ENCODE results near the gene SLC25A21. TPM values are rescaled to one million over a fixed set of nuclear protein-coding genes. Genes with fewer than 3 reads are reported as not detected.
"Not testable (repeated sequence)": the region's sequence is repeated elsewhere in the genome, so short reads cannot be mapped to it uniquely, and the experiment has no call there.

Gene SLC25A21
- total and polyA plus RNA-seq, 8 donors, result 0.40 to 5.4 (median 1.3) TPM; not detected in 2

DNA sequence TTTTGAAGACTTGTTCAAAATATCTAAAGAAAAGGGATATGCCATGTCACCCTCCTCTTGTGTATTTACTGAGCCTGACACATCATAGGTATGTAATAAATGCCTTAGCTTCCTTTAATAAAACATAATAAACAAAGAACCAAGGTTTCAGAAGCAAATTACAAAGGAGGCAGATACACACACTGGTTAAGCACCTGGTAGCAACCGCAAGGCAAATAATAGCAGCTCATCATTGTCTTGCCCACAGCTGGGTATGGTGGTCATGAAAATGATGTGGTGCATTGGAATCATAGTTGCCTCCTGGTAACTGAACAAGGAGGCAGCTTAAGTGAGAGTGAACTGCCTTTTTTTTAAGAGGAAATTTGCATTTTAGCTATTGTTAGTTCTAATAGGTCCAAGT lies 471.8 kb downstream of the SLC25A21 start:
- DNase-seq, result no peak
- no peak for TF ChIP-seq EP300 (IDR thresholded peaks at IDR 0.05)
- TF ChIP-seq, protein P1, sequence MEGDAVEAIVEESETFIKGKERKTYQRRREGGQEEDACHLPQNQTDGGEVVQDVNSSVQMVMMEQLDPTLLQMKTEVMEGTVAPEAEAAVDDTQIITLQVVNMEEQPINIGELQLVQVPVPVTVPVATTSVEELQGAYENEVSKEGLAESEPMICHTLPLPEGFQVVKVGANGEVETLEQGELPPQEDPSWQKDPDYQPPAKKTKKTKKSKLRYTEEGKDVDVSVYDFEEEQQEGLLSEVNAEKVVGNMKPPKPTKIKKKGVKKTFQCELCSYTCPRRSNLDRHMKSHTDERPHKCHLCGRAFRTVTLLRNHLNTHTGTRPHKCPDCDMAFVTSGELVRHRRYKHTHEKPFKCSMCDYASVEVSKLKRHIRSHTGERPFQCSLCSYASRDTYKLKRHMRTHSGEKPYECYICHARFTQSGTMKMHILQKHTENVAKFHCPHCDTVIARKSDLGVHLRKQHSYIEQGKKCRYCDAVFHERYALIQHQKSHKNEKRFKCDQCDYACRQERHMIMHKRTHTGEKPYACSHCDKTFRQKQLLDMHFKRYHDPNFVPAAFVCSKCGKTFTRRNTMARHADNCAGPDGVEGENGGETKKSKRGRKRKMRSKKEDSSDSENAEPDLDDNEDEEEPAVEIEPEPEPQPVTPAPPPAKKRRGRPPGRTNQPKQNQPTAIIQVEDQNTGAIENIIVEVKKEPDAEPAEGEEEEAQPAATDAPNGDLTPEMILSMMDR (IDR thresholded peaks at IDR 0.05), result no peak
- no peak for TF ChIP-seq POLR2A (IDR thresholded peaks at IDR 0.05)
- TF ChIP-seq POLR2AphosphoS5 (IDR thresholded peaks at IDR 0.05), result no peak
- H3K27me3 ChIP-seq, result no peaks in the 10 kb centered on the region
- intact Hi-C loops (cut with DNase I; ENCODE audit: low total_unique reads), result no loop called here
- H3K36me3 ChIP-seq, result no peaks in the 10 kb centered on the region
- no peaks in the 10 kb centered on the region for H3K4me1 ChIP-seq
- peaks cover 0 to 8% (median 3%) of the 10 kb centered on the region in 4 donors for H3K9me3 ChIP-seq
- no peak overlapping the region for H3K4me3 ChIP-seq
- H3K27ac ChIP-seq, result no peak overlapping the region
- WGBS, 5 donors, result 84 to 98% (median 92%) methylated on average over 1 of the region's 1 CpG

DNA sequence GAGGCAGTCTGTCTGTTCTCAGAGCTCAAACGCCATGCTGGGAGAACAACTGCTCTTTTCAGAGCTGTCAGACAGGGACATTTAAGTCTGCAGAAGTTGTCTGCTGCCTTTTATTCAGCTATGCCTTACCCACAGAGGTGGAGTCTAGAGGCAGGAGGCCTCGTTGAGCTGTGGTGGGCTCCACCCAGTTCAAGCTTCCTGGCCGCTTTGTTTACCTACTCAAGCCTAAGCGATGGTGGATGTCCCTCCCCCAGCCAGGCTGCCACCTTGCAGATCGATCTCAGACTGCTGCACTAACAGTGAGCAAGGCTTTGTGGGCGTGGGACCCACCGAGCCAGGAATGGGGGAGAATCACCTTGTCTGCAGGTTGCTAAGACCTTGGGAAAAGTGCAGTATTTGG lies 473.0 kb downstream of the SLC25A21 start:
- H3K4me1 ChIP-seq; H3K27me3 ChIP-seq; H3K36me3 ChIP-seq; DNase-seq; intact Hi-C loops (cut with DNase I; ENCODE audit: low total_unique reads); H3K27ac ChIP-seq; H3K4me3 ChIP-seq: not testable (repeated sequence)
- 34 to 55% (median 45%) methylated on average over 6 to 7 of the region's 7 CpGs for WGBS, 5 donors
- H3K9me3 ChIP-seq, result peaks cover 0 to 20% (median 3%) of the 10 kb centered on the region in 4 donors

DNA sequence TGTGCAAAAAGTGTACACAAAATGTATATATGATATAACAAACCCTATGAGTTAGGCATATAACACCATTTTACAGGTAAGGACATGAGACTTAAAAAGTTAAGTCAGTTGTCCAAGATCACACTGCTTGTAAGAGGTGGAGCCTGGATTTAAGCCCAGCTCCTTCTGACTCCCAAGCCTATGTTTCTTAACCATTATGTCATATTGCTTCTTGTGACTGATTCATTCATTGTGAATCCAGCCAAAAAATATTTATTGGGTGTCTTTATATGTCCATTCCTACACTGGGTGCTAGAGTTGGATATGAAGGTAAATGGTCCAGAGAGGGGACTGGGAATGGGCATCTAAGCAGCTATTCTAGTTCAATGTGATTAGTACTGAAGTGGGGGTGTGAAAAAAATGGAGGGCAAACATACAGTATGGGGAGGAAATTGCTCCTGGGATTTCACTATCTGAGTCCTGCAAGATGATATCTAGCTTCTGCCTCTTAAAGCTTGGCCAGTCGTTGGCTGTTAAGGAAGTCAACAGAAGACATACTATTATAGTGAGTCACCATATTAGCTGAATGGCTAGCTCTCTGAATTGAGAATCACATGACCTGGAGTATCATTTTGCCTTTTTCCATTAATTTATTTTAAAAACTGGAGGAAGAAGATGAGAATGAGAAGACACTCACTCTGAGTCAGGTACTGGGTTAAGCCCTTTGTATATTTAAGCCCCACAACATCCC lies 481.9 kb downstream of the SLC25A21 start:
- WGBS, 5 donors, result 26 to 41% (median 36%) methylated on average over 1 of the region's 1 CpG
- Histone ChIP-seq H3K4me1 (no peaks in the 10 kb centered on the region), H3K36me3 (no peaks in the 10 kb centered on the region), H3K9me3 (peaks cover 0 to 11% (median 0%) of the 10 kb centered on the region in 4 donors), H3K27ac (no peak overlapping the region), H3K4me3 (no peak overlapping the region), H3K27me3 (no peaks in the 10 kb centered on the region)
- no peak for DNase-seq
- TF ChIP-seq EP300 (IDR thresholded peaks at IDR 0.05), result no peak
- TF ChIP-seq POLR2AphosphoS5 (IDR thresholded peaks at IDR 0.05), result no peak
- no peak for TF ChIP-seq POLR2A (IDR thresholded peaks at IDR 0.05)
- TF ChIP-seq, protein P1 (IDR thresholded peaks at IDR 0.05), result no peak
- intact Hi-C loops (cut with DNase I; ENCODE audit: low total_unique reads), result no loop called here

- no peak for DNase-seq
- TF ChIP-seq EP300 (IDR thresholded peaks at IDR 0.05) (no peak), POLR2A (IDR thresholded peaks at IDR 0.05) (no peak), POLR2AphosphoS5 (IDR thresholded peaks at IDR 0.05) (no peak)
- TF ChIP-seq, protein P1 (IDR thresholded peaks at IDR 0.05), result no peak
- H3K4me1 ChIP-seq, result no peaks in the 10 kb centered on the region
- no peak overlapping the region for H3K27ac ChIP-seq
- WGBS, 5 donors, result 91 to 97% (median 95%) methylated on average over 3 of the region's 3 CpGs
- intact Hi-C loops (cut with DNase I; ENCODE audit: low total_unique reads), result no loop called here
- H3K4me3 ChIP-seq, result no peak overlapping the region
- H3K9me3 ChIP-seq, result no peaks in the 10 kb centered on the region
- no peaks in the 10 kb centered on the region for H3K27me3 ChIP-seq
- H3K36me3 ChIP-seq, result no peaks in the 10 kb centered on the region
Measured at GRCh38 chr14:36684946-36685345, 487.5 kb downstream of the SLC25A21 start.

- Histone ChIP-seq H3K4me3 (no peak overlapping the region), H3K27ac (no peak overlapping the region), H3K36me3 (no peaks in the 10 kb centered on the region), H3K4me1 (no peaks in the 10 kb centered on the region), H3K27me3 (no peaks in the 10 kb centered on the region), H3K9me3 (no peaks in the 10 kb centered on the region)
- no peak for DNase-seq
- intact Hi-C loops (cut with DNase I; ENCODE audit: low total_unique reads), result no loop called here
- 36 to 61% (median 41%) methylated on average over 9 of the region's 9 CpGs for WGBS, 5 donors
- no peak for TF ChIP-seq POLR2A (IDR thresholded peaks at IDR 0.05)
- TF ChIP-seq POLR2AphosphoS5 (IDR thresholded peaks at IDR 0.05), result no peak
- TF ChIP-seq, protein P1 (IDR thresholded peaks at IDR 0.05), result no peak
Measured at GRCh38 chr14:36683083-36683724, 489.2 kb downstream of the SLC25A21 start.

Measured in stomach (tissue), 9 donors.